Measurements from ENCODE around the gene BAZ2B. TPM values are rescaled to one million over a fixed set of nuclear protein-coding genes. Genes with fewer than 3 reads are reported as not detected.

BAZ2B gene
- total and polyA plus RNA-seq, 7 donors = 7.6 to 156 (median 105) TPM

GRCh38 chr2:159515441-159515840 is 100.9 kb downstream of the BAZ2B start:
- peaks cover 0 to 61% (median 29%) of the 10 kb centered on the region in 4 donors for H3K4me1 ChIP-seq
- TF ChIP-seq POLR2A (IDR thresholded peaks at IDR 0.05) = no peak
- TF ChIP-seq POLR2AphosphoS5 (IDR thresholded peaks at IDR 0.05) = no peak
- TF ChIP-seq CTCF (IDR thresholded peaks at IDR 0.05) = no peak
- no peak for TF ChIP-seq EP300 (IDR thresholded peaks at IDR 0.05)
- no peak for DNase-seq
- no peaks in the 10 kb centered on the region for H3K9me3 ChIP-seq
- H3K36me3 ChIP-seq = no peaks in the 10 kb centered on the region
- H3K4me3 ChIP-seq = peak overlapping the region in 1 of 4 donors; percentile 44
- no peak overlapping the region for H3K27ac ChIP-seq
- H3K27me3 ChIP-seq = no peaks in the 10 kb centered on the region
- intact Hi-C loops (cut with DNase I) = no loop called here
- 29 to 45% methylated on average over 1 of the region's 1 CpG for WGBS, 2 donors

GRCh38 chr2:159513745-159514144 is 102.6 kb downstream of the BAZ2B start:
- Histone ChIP-seq H3K27me3 (no peaks in the 10 kb centered on the region), H3K4me1 (peaks cover 0 to 60% (median 29%) of the 10 kb centered on the region in 4 donors), H3K4me3 (no peak overlapping the region), H3K36me3 (no peaks in the 10 kb centered on the region), H3K27ac (no peak overlapping the region), H3K9me3 (no peaks in the 10 kb centered on the region)
- intact Hi-C loops (cut with DNase I) = no loop called here
- no peak for DNase-seq
- TF ChIP-seq POLR2A (IDR thresholded peaks at IDR 0.05) (no peak), CTCF (IDR thresholded peaks at IDR 0.05) (no peak), POLR2AphosphoS5 (IDR thresholded peaks at IDR 0.05) (no peak), EP300 (IDR thresholded peaks at IDR 0.05) (no peak)
- WGBS, 2 donors = 90 to 92% methylated on average over 1 of the region's 1 CpG

- H3K27me3 ChIP-seq = no peaks in the 10 kb centered on the region
- WGBS, 2 donors = 93 to 97% methylated on average over 2 of the region's 2 CpGs
- intact Hi-C loops (cut with DNase I) = no loop called here
- TF ChIP-seq EP300 (IDR thresholded peaks at IDR 0.05) (no peak), CTCF (IDR thresholded peaks at IDR 0.05) (no peak), POLR2A (IDR thresholded peaks at IDR 0.05) (no peak), POLR2AphosphoS5 (IDR thresholded peaks at IDR 0.05) (no peak)
- H3K36me3 ChIP-seq = no peaks in the 10 kb centered on the region
- H3K4me3 ChIP-seq = no peak overlapping the region
- H3K4me1 ChIP-seq = peaks cover 0 to 36% (median 14%) of the 10 kb centered on the region in 4 donors
- H3K9me3 ChIP-seq = no peaks in the 10 kb centered on the region
- no peak overlapping the region for H3K27ac ChIP-seq
- DNase-seq = no peak
Observed at GRCh38 chr2:159508140-159508539, 108.2 kb downstream of the BAZ2B start.

GRCh38 chr2:159506764-159507440 is 109.4 kb downstream of the BAZ2B start:
- peaks cover 0 to 25% (median 11%) of the 10 kb centered on the region in 4 donors for H3K4me1 ChIP-seq
- no peak for DNase-seq
- no peaks in the 10 kb centered on the region for H3K36me3 ChIP-seq
- H3K27ac ChIP-seq = no peak overlapping the region
- H3K9me3 ChIP-seq = no peaks in the 10 kb centered on the region
- no peak overlapping the region for H3K4me3 ChIP-seq
- TF ChIP-seq POLR2A (IDR thresholded peaks at IDR 0.05) = no peak
- TF ChIP-seq POLR2AphosphoS5 (IDR thresholded peaks at IDR 0.05) = no peak
- no peak for TF ChIP-seq CTCF (IDR thresholded peaks at IDR 0.05)
- TF ChIP-seq EP300 (IDR thresholded peaks at IDR 0.05) = no peak
- H3K27me3 ChIP-seq = no peaks in the 10 kb centered on the region
- intact Hi-C loops (cut with DNase I) = no loop called here
- WGBS, 2 donors = 48 to 59% methylated on average over 2 of the region's 2 CpGs

- no peaks in the 10 kb centered on the region for H3K36me3 ChIP-seq
- no peaks in the 10 kb centered on the region for H3K27me3 ChIP-seq
- no peak for DNase-seq
- H3K4me3 ChIP-seq = no peak overlapping the region
- WGBS, 2 donors = 96 to 97% methylated on average over 3 of the region's 3 CpGs
- no peaks in the 10 kb centered on the region for H3K9me3 ChIP-seq
- intact Hi-C loops (cut with DNase I) = no loop called here
- peaks cover 0 to 22% (median 11%) of the 10 kb centered on the region in 4 donors for H3K4me1 ChIP-seq
- no peak for TF ChIP-seq POLR2AphosphoS5 (IDR thresholded peaks at IDR 0.05)
- TF ChIP-seq CTCF (IDR thresholded peaks at IDR 0.05) = no peak
- no peak for TF ChIP-seq POLR2A (IDR thresholded peaks at IDR 0.05)
- no peak for TF ChIP-seq EP300 (IDR thresholded peaks at IDR 0.05)
- H3K27ac ChIP-seq = no peak overlapping the region
Observed at GRCh38 chr2:159506202-159506601, 110.1 kb downstream of the BAZ2B start.

Data from sigmoid colon (tissue), 7 donors.